ENCODE results near the gene AMBRA1.
"Not testable (repeated sequence)": the region's sequence is repeated elsewhere in the genome, so short reads cannot be mapped to it uniquely, and the experiment has no call there.

The AMBRA1 gene

DNA sequence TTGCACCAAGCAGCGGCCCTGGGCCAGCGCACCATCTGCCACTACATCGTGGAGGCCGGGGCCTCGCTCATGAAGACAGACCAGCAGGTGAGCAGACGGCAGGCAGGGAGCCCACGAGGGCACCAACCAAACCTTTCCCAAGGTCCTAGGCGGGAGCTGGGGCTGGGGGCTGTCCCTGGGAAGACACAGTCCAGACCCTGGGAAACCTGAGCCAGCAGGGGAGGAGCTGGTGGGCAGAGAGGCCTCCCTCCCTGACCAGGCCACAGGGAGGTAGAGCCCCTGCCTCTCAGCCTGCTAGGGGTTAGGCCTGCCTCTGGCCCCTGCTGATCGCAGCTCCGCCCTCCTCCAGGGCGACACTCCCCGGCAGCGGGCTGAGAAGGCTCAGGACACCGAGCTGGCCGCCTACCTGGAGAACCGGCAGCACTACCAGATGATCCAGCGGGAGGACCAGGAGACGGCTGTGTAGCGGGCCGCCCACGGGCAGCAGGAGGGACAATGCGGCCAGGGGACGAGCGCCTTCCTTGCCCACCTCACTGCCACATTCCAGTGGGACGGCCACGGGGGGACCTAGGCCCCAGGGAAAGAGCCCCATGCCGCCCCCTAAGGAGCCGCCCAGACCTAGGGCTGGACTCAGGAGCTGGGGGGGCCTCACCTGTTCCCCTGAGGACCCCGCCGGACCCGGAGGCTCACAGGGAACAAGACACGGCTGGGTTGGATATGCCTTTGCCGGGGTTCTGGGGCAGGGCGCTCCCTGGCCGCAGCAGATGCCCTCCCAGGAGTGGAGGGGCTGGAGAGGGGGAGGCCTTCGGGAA, 214.1 kb downstream of the AMBRA1 start:
- not testable (repeated sequence) for FAIRE-seq

DNA sequence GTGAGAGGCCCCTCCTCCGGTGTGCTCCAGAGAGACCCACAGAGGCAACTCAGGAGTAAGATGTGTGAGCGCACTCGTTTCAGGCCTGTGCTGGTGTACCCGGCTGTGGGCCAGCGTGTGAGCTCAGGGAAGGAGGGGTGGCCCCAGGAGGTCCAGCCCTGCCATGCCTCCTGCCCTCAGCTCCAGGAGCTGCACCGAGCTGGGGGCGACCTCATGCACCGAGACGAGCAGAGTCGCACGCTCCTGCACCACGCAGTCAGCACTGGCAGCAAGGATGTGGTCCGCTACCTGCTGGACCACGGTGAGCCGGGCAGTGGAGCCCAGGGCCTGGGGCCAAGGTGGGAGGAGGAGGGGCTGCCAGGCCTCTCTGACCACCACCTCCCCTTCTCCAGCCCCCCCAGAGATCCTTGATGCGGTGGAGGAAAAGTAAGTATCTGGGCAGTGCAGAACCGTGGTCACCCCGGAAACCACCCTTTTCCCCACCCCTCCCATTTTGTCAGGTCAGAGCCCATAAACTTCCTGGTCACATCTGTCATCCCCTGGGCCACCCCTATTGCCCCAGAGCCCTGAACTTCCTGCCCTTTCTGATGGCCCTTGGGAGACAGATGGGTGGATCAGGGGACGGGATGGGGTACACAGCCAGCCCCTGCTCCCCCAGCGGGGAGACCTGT, 214.9 kb downstream of the AMBRA1 start:
- no peak for FAIRE-seq

DNA sequence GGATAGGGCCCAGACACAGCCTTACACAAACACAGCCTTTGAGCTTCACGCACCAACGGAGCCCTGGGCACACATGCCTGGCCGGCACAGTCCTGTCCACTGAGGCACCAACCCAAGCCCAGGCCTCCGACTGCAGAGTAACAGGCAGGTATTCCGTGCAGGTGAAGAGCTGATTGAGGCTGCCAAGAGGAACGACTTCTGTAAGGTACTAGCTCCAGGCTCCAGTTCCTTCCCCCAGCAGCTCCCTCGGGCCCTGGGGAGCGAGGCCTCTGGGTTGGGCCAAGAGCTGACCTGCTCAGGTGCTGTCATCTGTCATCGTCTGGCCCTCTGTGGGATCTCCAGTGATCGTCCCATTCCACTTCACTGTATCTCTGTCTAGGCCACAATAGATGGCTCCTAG, 215.5 kb downstream of the AMBRA1 start:
- no peak for FAIRE-seq

DNA sequence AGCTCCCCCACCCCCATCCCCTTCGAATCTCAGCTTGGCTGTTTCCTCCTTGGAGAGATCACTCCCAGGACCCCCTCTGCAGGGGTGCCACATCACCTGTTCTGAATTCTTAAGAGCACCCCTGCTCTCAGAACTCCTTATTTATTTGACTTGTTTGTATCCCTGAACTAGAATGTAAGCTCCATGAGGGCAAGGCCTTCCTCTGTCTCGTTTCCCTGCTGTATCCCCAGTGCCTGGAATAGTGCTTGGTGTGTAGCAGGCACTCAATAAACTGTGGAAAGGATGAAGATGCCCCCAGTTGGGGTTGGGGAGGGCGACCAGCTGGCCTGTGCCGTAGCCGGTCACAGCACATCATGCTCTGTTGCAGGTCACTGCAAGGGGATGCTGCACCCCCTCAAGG, 216.0 kb downstream of the AMBRA1 start:
- no peak for FAIRE-seq

DNA sequence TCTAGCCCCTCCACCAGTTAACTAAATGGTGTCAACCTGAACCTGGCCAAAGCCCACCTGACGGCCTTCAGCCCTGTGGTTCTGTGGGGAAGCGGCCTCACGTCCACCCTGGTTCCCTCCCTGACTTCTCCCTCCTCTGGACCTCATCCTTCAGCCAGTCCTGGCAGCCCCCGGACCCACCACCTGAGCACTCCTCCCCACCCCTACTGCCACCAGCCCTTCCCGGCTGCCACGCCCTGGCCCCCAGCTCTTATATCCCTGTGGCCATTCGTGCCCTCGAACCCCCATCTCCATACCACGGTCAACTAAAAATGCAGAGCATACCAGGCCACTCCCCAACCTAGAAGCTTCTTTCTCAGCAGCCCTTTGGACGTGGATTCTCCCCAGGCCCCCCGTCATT, 216.5 kb downstream of the AMBRA1 start:
- FAIRE-seq = no peak

DNA sequence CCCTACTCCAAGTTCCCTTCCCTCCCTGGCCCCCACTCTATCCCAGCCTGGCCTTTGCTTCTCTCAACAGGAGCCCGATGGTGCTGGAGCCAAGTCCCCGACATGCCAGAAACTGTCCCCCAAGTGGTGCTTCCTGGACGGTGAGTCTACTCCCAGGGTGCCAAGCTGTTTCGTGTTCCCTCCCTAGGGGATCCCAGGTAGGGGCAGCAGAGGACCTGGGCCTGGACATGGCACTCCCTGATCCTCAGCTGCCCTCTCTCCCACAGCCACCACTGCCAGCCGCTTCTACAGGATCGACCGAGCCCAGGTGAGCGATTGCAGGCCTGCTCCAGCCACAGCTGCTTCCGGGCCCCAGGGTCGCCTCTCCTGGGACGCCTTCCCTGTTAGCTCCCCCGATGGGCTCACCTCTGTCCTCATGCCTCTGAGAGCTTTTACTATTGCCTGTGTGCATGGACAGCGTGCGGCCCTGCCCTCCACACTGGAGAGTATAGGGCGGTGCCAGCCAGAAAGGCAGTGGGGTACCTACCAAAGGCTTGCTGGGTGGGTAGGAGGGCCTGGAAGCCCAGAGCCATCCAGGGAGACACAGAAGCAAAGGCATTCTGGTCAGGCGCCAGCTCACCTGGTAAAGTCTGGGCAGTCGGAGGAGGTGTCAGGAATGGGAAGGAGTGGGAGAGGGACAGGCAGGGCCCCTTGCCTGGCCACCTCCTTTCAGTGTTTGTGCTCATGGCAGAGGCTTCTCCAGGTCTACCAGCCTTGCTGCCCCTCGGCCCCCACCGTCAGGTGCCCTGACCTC, 217.4 kb downstream of the AMBRA1 start:
- no peak for FAIRE-seq

DNA sequence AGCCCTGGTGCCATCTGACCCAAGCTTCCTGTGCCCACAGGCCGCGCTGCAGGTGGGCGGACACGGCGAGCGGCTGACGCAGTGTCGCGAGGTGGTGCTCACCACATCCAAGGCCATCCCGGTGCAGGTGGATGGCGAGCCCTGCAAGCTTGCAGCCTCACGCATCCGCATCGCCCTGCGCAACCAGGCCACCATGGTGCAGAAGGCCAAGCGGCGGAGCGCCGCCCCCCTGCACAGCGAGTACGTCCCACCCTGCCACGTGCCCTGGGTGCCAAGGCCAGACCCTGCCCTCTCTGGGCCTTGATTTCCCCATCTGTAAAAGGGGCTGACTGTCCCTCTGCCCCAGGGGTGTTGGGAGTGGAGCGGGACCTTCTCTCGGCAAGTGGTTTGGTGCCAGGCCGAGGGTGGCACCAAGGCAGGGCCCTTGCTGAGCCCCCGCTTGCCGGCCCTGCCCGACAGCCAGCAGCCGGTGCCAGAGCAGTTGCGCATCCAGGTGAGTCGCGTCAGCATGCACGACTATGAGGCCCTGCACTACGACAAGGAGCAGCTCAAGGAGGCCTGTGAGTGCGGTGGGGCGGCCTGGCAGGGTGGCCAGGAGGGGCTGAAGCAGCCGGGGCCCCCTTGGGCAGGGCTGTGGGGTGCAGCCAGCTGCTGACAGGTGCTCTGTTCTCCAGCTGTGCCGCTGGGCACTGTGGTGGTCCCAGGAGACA, 218.3 kb downstream of the AMBRA1 start:
- no peak for FAIRE-seq

DNA sequence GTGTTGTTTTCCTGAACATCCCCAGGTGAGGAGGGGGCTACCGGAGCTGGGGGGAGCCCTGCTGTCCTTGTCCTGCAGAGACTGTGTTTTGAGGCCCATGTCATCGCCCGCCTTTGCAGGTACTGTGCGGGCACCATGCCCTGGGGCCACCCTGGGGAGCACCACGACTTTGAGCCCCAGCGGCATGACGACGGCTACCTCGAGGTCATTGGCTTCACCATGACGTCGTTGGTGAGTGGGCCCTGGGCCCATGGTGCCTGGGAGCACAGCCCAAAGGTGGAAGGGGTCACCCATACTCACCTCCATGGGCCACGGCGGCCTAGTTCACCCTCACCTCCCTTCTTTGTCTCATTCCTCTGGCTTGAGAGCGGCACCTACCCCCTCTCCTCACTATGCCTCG, 219.0 kb downstream of the AMBRA1 start:
- FAIRE-seq = no peak

DNA sequence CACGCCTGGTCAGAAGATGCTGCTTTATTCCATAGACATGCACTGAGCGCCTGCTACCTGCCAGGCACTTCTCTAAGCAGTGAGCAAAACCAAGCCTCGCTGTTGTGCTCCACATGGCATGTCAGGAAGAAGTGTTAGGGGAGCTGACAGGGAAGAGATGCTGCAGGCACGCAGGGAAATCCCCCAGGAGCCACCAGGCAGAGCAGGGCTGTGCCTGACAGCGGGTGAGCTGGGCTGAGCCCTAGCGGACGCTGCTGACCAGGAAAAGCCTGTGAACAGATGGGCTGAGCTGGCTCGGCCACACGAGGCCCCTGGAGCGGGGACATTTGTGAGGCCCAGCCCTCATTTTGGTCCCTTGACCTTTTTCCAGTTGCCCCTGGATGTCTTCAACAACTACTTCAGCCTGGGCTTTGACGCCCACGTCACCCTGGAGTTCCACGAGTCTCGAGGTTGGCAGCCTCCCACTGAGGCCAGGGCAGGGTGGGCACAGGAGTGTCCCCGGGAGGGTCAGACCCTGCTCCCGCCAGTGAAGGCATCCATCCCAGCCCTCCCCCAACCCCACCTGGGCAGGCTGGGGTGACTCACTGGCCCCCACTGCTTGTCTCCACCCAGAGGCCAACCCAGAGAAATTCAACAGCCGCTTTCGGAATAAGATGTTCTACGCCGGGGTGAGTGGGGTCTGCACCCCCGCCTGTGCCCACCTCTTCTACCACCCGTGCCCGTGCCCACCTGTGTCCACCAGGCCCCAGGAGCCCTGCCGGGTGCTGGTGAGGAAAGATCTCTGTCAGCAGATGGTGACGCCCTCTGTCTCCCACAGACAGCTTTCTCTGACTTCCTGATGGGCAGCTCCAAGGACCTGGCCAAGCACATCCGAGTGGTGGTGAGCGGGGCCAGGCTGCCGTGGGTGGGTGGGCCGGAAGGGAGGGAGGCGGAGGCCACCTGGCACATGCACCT, 219.8 kb downstream of the AMBRA1 start:
- no peak for FAIRE-seq

DNA sequence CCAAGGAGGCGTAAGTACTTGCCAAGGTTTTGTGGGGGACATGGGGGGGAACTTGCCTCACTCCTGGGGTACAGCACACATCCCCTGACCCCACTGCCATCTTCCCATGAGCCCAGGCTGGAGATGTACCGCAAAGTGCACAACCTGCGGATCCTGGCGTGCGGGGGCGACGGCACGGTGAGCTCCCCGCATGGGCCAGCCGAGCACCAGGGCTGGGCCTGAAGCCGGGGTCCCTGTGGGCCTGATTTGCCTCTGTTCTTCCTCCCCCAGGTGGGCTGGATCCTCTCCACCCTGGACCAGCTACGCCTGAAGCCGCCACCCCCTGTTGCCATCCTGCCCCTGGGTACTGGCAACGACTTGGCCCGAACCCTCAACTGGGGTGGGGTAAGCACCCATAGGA, 221.3 kb downstream of the AMBRA1 start:
- not testable (repeated sequence) for FAIRE-seq

DNA sequence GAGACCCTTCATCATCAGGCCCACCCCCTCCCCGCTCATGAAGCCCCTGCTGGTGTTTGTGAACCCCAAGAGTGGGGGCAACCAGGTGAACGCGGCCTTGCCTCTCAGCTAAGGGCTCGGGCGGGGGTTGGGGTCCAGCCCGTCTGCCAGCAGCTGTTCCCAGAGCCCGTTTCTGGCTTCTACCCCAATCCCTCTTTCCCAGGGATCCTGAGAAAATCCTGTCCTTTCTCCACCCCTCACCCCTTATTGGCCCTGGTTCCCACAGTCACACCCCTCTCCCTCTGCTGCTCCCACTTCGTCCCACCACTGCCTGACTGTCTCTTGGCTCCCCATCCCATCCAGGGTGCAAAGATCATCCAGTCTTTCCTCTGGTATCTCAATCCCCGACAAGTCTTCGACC, 221.7 kb downstream of the AMBRA1 start:
- FAIRE-seq = no peak

DNA sequence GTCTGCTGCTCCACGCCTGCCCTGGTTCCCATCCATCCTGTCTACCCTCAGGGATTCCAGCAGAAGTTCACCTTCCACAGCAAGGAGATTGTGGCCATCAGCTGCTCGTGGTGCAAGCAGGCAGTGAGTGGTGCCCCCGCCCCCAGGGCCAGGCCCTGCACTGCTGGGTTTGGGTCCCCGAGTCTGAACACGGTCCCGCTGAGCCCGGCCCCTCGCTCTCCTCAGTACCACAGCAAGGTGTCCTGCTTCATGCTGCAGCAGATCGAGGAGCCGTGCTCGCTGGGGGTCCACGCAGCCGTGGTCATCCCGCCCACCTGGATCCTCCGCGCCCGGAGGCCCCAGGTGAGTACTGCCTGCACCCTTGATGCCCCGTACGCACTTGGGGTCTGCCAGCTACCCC, 222.6 kb downstream of the AMBRA1 start:
- FAIRE-seq = not testable (repeated sequence)

DNA sequence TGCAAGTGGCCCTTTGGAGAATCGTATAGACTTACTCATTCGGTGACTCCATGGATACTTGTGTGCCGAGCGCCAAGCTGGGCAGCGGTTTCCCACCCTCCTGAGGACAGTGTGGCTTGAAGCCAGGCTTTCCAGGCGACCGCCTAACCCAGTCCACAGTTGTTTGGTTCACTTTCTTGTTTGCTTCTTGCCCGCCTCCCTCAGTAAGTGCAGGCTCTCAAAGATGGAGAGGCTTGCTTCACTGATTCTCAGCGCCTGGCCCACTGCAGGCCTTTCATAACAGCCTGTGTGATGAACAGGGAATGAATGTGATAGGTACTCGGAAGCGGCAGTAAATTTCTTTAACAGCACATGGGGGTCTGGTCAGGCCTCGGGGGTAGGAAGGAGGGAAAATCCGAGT, 223.6 kb downstream of the AMBRA1 start:
- FAIRE-seq = no peak

DNA sequence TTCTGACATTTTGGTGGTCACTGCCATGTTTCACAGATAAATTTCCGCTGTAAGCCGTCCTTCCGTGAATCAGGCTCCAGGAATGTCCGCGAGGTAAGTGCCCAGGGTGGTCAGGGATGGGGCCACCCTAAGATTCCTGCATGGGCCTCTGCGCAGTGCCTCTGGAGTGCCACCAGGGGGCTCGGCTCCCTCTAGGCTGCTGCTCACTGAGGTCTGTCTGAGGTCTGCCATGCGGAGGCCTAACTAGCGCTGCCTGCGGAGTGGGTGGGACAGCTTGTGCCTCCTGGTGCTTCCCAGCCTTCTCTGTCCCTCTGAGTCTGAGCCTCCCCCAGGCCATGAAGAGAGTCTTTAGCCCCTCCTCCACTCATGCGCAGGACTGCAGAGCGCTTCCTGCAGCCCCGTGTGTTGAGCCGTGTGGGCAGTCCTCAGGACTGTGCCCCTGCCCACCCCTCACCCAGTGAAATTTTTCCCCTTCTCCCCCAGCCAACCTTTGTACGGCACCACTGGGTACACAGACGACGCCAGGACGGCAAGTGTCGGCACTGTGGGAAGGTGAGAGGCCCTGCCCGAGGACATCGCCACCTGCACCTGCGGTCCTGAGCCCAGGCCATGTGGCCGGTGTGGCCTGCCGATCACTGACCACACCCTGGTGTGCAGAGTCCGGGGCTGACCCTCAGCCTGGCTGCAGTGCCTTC, 224.2 kb downstream of the AMBRA1 start:
- FAIRE-seq = no peak

DNA sequence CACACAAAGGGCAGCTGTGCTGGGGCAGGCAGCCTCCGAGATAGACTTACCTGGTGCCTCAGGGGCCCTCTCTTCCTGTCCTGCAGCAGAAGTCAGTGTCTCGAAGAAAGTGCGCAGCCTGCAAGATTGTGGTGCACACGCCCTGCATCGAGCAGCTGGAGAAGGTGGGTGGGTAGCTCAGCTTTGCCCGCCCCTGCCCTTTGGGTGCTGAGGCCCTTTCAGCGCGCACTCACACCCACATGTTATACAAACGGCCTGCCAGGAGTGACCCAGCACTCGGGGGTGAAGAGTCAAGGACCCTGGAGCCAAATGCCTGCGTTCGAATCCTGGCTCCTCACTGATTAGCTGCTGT, 225.9 kb downstream of the AMBRA1 start:
- FAIRE-seq = no peak

DNA sequence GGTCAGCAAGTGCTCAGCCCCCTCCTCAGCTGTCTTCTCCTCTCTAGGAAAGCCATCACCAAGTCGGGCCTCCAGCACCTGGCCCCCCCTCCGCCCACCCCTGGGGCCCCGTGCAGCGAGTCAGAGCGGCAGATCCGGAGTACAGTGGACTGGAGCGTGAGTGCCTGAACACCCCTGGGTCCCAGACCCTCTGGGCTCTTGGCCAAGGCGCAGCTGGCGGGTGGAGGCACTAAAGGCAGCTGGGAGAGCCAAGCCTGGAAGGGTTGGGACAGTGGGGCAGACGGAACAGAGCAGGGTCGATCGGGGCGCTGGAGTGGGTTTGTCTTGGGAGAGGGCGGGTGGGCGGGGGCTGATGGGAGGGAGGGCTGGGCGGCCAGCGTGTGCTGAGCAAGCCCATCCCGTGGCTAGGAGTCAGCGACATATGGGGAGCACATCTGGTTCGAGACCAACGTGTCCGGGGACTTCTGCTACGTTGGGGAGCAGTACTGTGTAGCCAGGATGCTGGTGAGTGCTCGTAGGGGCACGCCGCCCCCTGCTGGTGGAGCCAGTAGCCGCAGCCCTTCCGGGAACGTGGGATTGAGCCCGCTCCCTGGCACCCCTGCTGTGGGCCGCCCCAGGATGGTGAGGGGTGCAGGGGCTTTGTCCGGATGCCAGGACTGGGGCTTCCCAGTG, 226.4 kb downstream of the AMBRA1 start:
- FAIRE-seq = no peak

DNA sequence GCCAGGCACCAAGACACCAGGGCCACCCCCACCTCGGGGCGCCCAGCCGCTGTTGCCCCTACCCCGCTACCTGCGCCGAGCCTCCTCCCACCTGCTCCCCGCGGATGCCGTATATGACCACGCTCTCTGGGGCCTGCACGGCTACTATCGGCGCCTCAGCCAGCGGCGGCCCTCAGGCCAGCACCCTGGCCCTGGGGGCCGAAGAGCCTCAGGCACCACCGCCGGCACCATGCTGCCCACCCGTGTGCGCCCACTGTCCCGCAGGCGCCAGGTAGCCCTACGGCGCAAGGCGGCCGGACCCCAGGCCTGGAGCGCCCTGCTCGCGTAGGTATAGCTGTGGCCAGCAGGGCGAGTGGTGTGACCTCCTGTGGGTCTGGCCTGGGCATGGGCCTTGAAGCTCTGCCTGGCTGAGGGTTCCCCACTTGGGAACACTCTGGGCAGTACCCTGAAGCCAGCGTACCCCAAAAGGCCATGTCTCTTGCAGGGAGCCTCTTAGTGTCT, 227.1 kb downstream of the AMBRA1 start:
- FAIRE-seq = no peak

DNA sequence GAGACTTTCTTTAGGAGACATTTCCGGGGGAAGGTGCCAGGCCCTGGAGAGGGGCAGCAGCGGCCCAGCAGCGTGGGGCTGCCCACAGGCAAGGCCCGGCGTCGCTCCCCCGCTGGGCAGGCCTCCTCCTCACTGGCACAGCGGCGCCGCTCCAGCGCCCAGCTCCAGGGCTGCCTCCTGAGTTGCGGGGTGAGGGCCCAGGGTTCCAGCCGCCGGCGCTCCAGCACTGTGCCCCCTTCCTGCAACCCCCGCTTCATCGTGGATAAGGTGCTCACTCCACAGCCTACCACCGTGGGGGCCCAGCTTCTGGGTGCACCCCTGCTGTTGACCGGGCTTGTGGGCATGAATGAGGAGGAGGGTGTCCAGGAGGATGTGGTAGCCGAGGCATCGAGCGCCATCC, 227.6 kb downstream of the AMBRA1 start:
- no peak for FAIRE-seq

DNA sequence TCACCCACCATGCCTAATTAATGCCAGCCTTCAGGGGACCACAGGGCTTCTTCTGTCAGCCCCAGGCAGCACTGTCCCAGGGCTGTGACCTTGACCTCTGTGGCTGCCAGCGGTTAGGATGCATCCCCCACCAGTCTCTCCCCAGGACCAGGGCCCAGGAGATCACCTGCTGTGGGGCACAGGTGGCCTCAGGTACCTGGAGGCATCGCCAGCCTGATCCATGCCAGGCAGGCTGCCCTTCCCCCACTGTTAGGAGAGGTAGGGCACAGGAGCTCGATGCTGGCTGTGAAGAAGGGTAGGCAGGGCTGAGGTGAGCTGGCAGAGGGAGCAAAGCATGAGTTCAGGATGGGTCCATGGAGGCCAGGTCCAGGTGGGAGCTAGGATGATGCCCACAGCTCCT, 229.0 kb downstream of the AMBRA1 start:
- FAIRE-seq = no peak

DNA sequence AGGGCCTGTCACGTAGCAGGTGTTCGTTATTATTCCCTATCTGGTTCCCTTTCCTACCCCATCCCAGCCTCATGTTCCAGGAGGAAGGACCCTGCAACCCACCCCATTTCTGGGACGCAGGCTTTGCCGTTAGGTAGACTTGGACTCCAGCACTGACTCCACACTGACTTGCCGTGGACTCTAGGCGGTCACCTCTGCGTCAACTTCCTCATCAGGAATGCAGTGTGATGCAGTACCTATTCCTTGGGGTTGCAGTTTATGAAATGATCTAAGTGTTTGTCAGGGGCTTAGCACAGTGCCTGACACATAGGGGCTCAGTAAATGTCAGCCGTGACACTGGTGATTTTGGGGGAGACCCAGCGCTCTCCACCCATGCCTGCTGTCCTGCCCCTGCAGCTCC, 229.8 kb downstream of the AMBRA1 start:
- no peak for FAIRE-seq
